Adrenal gland (tissue), 12 donors: ENCODE data around the gene HOMER1. TPM values are rescaled to one million over a fixed set of nuclear protein-coding genes. Genes with fewer than 3 reads are reported as not detected.

Experiments used
- DNase-seq, 7 donors: peaks; one replicate each; pipeline ENCODE4 v3.0.0-alpha.2; 2019 to 2020
- H3K27ac ChIP-seq, 5 donors: fragments of 200-600 bp; sonication (generic) in 4 of 5; 1 replicate in 3 of 5; 2 replicates in 2 of 5; pipeline versions ENCODE4 v1.5.1 to v1.8.0; 2016 to 2020; ENCODE audit warnings: mild to moderate bottlenecking in 1 of 5
- H3K27me3 ChIP-seq: fragments of 200-600 bp; 2 replicates; pipeline ENCODE4 v1.8.0; 2021
- H3K36me3 ChIP-seq, 2 donors: fragments of 200-600 bp; replicated peaks in 1 of 2; 1 replicate in 1 of 2; 2 replicates in 1 of 2; pipeline versions ENCODE4 v1.5.1 to v1.8.0; 2018 to 2022
- H3K4me1 ChIP-seq, 2 donors: fragments of 200-600 bp; replicated peaks in 1 of 2; 1 replicate in 1 of 2; 2 replicates in 1 of 2; pipeline versions ENCODE4 v1.5.1 to v1.8.0; 2018 to 2021
- H3K4me3 ChIP-seq, 4 donors: fragments of 200-600 bp; sonication (generic) in 3 of 4; one replicate each; pipeline ENCODE4 v1.5.1; 2016 to 2018
- H3K9me3 ChIP-seq, 3 donors: fragments of 200-600 bp; sonication (generic) in 1 of 3; replicated peaks in 1 of 3; 1 replicate in 2 of 3; 2 replicates in 1 of 3; pipeline versions ENCODE4 v1.5.1 to v1.8.0; 2016 to 2021
- POLR2A ChIP-seq, 2 donors: fragments of 450-650 bp; IDR thresholded peaks; one replicate each; pipeline ENCODE4 v1.6.1; 2017; ENCODE audit warnings: antibody characterized with exemption in 2 of 2, mild to moderate bottlenecking in 2 of 2, moderate library complexity in 1 of 2
- WGBS, 4 donors: extraction: QIAGEN DNeasy Blood & Tissue Kit in 2 of 4; methylation state at CpG; one replicate each; pipeline versions ENCODE4 v1.1.5 to v1.1.7; 2013 to 2017; 5-methylcytosine and 5-hydroxymethylcytosine counted together
- intact Hi-C, 2 donors: fragments of 100-400 bp; cut with DNase I; formaldehyde crosslinking; loops; one replicate each; pipeline versions ENCODE4 v1.14.1 to v1.15.0; 2022 to 2023
- polyA plus RNA-seq, 3 donors: library from polyadenylated mRNA; stranded (reverse); fragments of 200-250 nt in 2 of 3; fragments of 350-450 nt in 1 of 3; fragmentation: Illumina TruSeq in 1 of 3; extraction: RNeasy Lipid Tissue Mini Kit (QIAGEN cat#74804) in 1 of 3; gene quantifications; one replicate each; pipeline ENCODE4 v1.2.3, GENCODE V29; 2013 to 2014
- total RNA-seq, 9 donors: library from RNA; depleted of rRNA in 4 of 9; stranded (reverse); fragments of >200 nt in 4 of 9; fragments of 120-200 nt in 1 of 9; fragmentation: NEBNext Ultra II Directional in 1 of 9; extraction: Animal tissue kit (Norgen Biotek cat#: 25700) in 1 of 9; gene quantifications; one replicate each; pipeline versions ENCODE4 v1.1.0 to v1.2.4, GENCODE V29; 2013 to 2023
- TF ChIP-seq, protein P1 (sequence below), 6 experiments: fragments of 450-650 bp in 4 of 6; fragments of 200-600 bp in 2 of 6; sonication (generic) in 1 of 6; IDR thresholded peaks; 1 replicate in 5 of 6; 2 replicates in 1 of 6; pipeline versions ENCODE4 v1.5.1 to v1.8.0; 2016 to 2021; ENCODE audit warnings: antibody characterized with exemption in 6 of 6, mild to moderate bottlenecking in 2 of 6, moderate library complexity in 1 of 6
- donor health status: healthy with polysubstance abuse.
- donor health status: Bipolar disorder and iron deficiency.
- donor health status: DM: yes; HTN: yes; CAD: no.
- donor health status: DM: no; HTN: no; CAD: no.
- donor health status: DM: no; HTN: no; CAD: no.
- donor health status: DM: yes; HTN: yes; CAD: no.

The HOMER1 gene
- total and polyA plus RNA-seq, 12 donors: 0.06 to 10.4 (median 0.78) TPM

GRCh38 chr5:79508794-79509193 is 5.1 kb downstream of the HOMER1 start:
- TF ChIP-seq, protein P1, sequence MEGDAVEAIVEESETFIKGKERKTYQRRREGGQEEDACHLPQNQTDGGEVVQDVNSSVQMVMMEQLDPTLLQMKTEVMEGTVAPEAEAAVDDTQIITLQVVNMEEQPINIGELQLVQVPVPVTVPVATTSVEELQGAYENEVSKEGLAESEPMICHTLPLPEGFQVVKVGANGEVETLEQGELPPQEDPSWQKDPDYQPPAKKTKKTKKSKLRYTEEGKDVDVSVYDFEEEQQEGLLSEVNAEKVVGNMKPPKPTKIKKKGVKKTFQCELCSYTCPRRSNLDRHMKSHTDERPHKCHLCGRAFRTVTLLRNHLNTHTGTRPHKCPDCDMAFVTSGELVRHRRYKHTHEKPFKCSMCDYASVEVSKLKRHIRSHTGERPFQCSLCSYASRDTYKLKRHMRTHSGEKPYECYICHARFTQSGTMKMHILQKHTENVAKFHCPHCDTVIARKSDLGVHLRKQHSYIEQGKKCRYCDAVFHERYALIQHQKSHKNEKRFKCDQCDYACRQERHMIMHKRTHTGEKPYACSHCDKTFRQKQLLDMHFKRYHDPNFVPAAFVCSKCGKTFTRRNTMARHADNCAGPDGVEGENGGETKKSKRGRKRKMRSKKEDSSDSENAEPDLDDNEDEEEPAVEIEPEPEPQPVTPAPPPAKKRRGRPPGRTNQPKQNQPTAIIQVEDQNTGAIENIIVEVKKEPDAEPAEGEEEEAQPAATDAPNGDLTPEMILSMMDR (IDR thresholded peaks at IDR 0.05): no peak
- no peak for TF ChIP-seq POLR2A (IDR thresholded peaks at IDR 0.05)
- intact Hi-C loops: no loop called here
- 84 to 97% (median 91%) methylated on average over 2 of the region's 2 CpGs for WGBS, 4 donors
- H3K27ac ChIP-seq: no peak overlapping the region
- no peaks in the 10 kb centered on the region for H3K9me3 ChIP-seq
- H3K36me3 ChIP-seq: no peaks in the 10 kb centered on the region
- H3K4me3 ChIP-seq: no peak overlapping the region
- H3K27me3 ChIP-seq: peaks cover 3% of the 10 kb centered on the region
- no peak for DNase-seq
- peaks cover 7 to 18% of the 10 kb centered on the region in 2 donors for H3K4me1 ChIP-seq

DNA sequence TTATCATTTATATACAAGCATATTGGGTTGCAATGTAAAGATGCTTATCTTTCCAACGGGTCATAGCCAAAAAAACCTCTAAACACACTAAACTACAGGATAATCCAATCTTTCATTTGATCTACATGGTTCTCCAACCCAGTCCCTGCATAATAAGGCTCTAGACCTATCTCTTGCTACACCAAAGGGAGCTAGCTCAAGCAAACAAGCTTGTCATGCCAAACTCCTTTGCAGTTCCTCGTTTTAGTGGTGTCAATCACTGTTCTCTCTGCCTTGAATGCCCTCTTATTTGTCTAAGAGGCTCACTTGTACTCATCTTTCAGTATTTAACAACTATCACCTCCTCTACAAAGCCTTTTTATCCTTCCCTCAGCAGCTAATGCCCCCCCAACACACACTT is 5.6 kb downstream of the HOMER1 start:
- Histone ChIP-seq H3K36me3 (no peaks in the 10 kb centered on the region), H3K4me3 (no peak overlapping the region), H3K27me3 (peaks cover 3% of the 10 kb centered on the region), H3K4me1 (peaks cover 4 to 16% of the 10 kb centered on the region in 2 donors), H3K9me3 (no peaks in the 10 kb centered on the region), H3K27ac (no peak overlapping the region)
- 42 to 68% (median 51%) methylated on average over 2 of the region's 2 CpGs for WGBS, 4 donors
- no peak for DNase-seq
- intact Hi-C loops: no loop called here
- TF ChIP-seq POLR2A (IDR thresholded peaks at IDR 0.05): no peak
- TF ChIP-seq, protein P1 (IDR thresholded peaks at IDR 0.05): no peak

- Histone ChIP-seq H3K9me3 (no peaks in the 10 kb centered on the region), H3K27me3 (no peaks in the 10 kb centered on the region), H3K4me1 (peaks cover 0 to 7% of the 10 kb centered on the region in 2 donors), H3K4me3 (no peak overlapping the region), H3K27ac (no peak overlapping the region), H3K36me3 (no peaks in the 10 kb centered on the region)
- no peak for DNase-seq
- intact Hi-C loops: no loop called here
- WGBS, 4 donors: 70 to 81% (median 75%) methylated on average over 6 of the region's 6 CpGs
- TF ChIP-seq POLR2A (IDR thresholded peaks at IDR 0.05): no peak
- TF ChIP-seq, protein P1 (IDR thresholded peaks at IDR 0.05): no peak
These were observed 6.4 kb downstream of the HOMER1 start for GRCh38 chr5:79507251-79508205.

DNA sequence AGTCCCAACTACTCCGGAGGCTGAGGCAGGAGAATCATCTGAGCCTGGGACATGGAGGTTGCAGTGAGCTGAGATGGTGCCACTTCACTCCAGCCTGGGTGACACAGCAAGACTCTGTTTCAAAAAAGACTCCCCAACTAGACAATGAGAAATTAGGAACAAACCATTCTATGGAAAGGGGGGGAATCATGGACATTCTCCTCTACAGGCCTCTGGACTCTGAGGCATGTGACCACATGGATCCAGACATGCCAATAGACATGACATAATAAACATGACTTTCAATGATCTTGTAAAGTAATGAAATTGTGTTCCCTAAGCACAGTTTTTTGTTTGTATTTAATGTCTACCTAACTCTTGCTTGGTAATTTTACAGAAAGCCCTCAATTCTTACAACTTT is 8.8 kb downstream of the HOMER1 start:
- Histone ChIP-seq H3K36me3 (no peaks in the 10 kb centered on the region), H3K4me3 (no peak overlapping the region), H3K27me3 (no peaks in the 10 kb centered on the region), H3K4me1 (no peaks in the 10 kb centered on the region), H3K27ac (no peak overlapping the region), H3K9me3 (no peaks in the 10 kb centered on the region)
- intact Hi-C loops: no loop called here
- DNase-seq: no peak
- WGBS, 4 donors: 92 to 100% (median 96%) methylated on average over 1 of the region's 1 CpG
- TF ChIP-seq POLR2A (IDR thresholded peaks at IDR 0.05): no peak
- TF ChIP-seq, protein P1 (IDR thresholded peaks at IDR 0.05): no peak
